ENCODE measurements around the gene MMRN2.

GRCh38 chr10:86941991-86942421, 15.4 kb downstream of the MMRN2 start:
- TF ChIP-seq POLR2A (IDR thresholded peaks at IDR 0.05) (no peak), POLR2AphosphoS5 (IDR thresholded peaks at IDR 0.05) (no peak), CTCF (IDR thresholded peaks at IDR 0.05) (no peak)

Data from breast epithelium (tissue), 3 donors.